ENCODE data around the gene L3MBTL4. TPM values are rescaled to one million over a fixed set of nuclear protein-coding genes. Genes with fewer than 3 reads are reported as not detected.
A peak's percentile ranks its signal among the peaks of the same experiment; 100 is the strongest.

The L3MBTL4 gene
- total RNA-seq, 3 donors from 2014 or later = 7.8 to 23.0 (median 19.7) TPM

GRCh38 chr18:6256521-6256920 lies 158.2 kb downstream of the L3MBTL4 start:
- intact Hi-C loops (cut with DNase I; ENCODE audit: low total_unique reads) = no loop called here
- TF ChIP-seq POLR2AphosphoS5 (IDR thresholded peaks at IDR 0.05) (no peak), POLR2A (IDR thresholded peaks at IDR 0.05) (no peak)
- TF ChIP-seq, protein P1, sequence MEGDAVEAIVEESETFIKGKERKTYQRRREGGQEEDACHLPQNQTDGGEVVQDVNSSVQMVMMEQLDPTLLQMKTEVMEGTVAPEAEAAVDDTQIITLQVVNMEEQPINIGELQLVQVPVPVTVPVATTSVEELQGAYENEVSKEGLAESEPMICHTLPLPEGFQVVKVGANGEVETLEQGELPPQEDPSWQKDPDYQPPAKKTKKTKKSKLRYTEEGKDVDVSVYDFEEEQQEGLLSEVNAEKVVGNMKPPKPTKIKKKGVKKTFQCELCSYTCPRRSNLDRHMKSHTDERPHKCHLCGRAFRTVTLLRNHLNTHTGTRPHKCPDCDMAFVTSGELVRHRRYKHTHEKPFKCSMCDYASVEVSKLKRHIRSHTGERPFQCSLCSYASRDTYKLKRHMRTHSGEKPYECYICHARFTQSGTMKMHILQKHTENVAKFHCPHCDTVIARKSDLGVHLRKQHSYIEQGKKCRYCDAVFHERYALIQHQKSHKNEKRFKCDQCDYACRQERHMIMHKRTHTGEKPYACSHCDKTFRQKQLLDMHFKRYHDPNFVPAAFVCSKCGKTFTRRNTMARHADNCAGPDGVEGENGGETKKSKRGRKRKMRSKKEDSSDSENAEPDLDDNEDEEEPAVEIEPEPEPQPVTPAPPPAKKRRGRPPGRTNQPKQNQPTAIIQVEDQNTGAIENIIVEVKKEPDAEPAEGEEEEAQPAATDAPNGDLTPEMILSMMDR (IDR thresholded peaks at IDR 0.05) = no peak
- H3K36me3 ChIP-seq = no peaks in the 10 kb centered on the region
- no peaks in the 10 kb centered on the region for H3K27me3 ChIP-seq
- H3K9me3 ChIP-seq = peaks cover 4 to 14% of the 10 kb centered on the region in 2 donors
- no peaks in the 10 kb centered on the region for H3K4me1 ChIP-seq
- H3K27ac ChIP-seq = peak overlapping the region; percentile 9 to 36
- DNase-seq (ENCODE audit: low spot score in 2 of 2) = no peak
- H3K4me3 ChIP-seq = peak overlapping the region in 1 of 3 donors; percentile 17

GRCh38 chr18:6255886-6256285 lies 158.8 kb downstream of the L3MBTL4 start:
- H3K27me3 ChIP-seq = no peaks in the 10 kb centered on the region
- intact Hi-C loops (cut with DNase I; ENCODE audit: low total_unique reads) = no loop called here
- TF ChIP-seq, protein P1 (IDR thresholded peaks at IDR 0.05) = no peak
- TF ChIP-seq POLR2A (IDR thresholded peaks at IDR 0.05) (no peak), POLR2AphosphoS5 (IDR thresholded peaks at IDR 0.05) (no peak)
- H3K4me3 ChIP-seq = no peak overlapping the region
- H3K27ac ChIP-seq = no peak overlapping the region
- peaks cover 4 to 14% of the 10 kb centered on the region in 2 donors for H3K9me3 ChIP-seq
- no peak for DNase-seq (ENCODE audit: low spot score in 2 of 2)
- no peaks in the 10 kb centered on the region for H3K4me1 ChIP-seq
- H3K36me3 ChIP-seq = no peaks in the 10 kb centered on the region

- DNase-seq (ENCODE audit: low spot score in 2 of 2) = no peak
- TF ChIP-seq, protein P1 (IDR thresholded peaks at IDR 0.05) = no peak
- TF ChIP-seq POLR2AphosphoS5 (IDR thresholded peaks at IDR 0.05) (no peak), POLR2A (IDR thresholded peaks at IDR 0.05) (no peak)
- H3K27ac ChIP-seq = peak overlapping the region; percentile 13 to 42
- intact Hi-C loops (cut with DNase I; ENCODE audit: low total_unique reads) = no loop called here
- H3K9me3 ChIP-seq = peaks cover 4 to 14% of the 10 kb centered on the region in 2 donors
- no peaks in the 10 kb centered on the region for H3K36me3 ChIP-seq
- H3K4me1 ChIP-seq = no peaks in the 10 kb centered on the region
- H3K27me3 ChIP-seq = no peaks in the 10 kb centered on the region
- H3K4me3 ChIP-seq = no peak overlapping the region
Measured at GRCh38 chr18:6255116-6255705, 159.5 kb downstream of the L3MBTL4 start.

DNA sequence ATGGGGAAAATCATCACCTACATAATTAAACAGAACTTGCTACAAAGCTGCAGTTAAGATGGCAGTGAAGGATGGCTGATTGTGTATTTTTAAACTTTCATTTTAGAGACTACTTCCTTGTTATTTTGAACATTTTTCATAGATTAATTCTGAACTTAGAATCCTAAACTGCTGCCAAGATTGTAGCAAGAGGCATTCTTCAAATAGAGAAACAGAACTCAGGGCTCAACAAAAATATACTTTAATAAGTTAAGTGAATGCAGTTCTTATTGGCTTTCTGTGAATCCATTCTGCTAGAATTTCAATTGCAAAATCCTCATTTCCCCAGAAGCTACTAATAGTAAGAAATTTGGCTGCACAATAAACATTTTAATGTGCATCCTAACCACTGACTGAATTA lies 160.3 kb downstream of the L3MBTL4 start:
- Histone ChIP-seq H3K9me3 (peaks cover 4 to 12% of the 10 kb centered on the region in 2 donors), H3K4me1 (no peaks in the 10 kb centered on the region), H3K27me3 (no peaks in the 10 kb centered on the region), H3K36me3 (no peaks in the 10 kb centered on the region), H3K4me3 (no peak overlapping the region), H3K27ac (no peak overlapping the region)
- TF ChIP-seq, protein P1 (IDR thresholded peaks at IDR 0.05) = no peak
- TF ChIP-seq POLR2AphosphoS5 (IDR thresholded peaks at IDR 0.05) (no peak), POLR2A (IDR thresholded peaks at IDR 0.05) (no peak)
- no peak for DNase-seq (ENCODE audit: low spot score in 2 of 2)
- intact Hi-C loops (cut with DNase I; ENCODE audit: low total_unique reads) = loop anchor here (5.0 kb wide), 1 partner anchor 102 kb away; no protein-coding TSS in a partner anchor

GRCh38 chr18:6251084-6251483 lies 163.6 kb downstream of the L3MBTL4 start:
- H3K27ac ChIP-seq = no peak overlapping the region
- no peaks in the 10 kb centered on the region for H3K27me3 ChIP-seq
- H3K4me1 ChIP-seq = no peaks in the 10 kb centered on the region
- DNase-seq (ENCODE audit: low spot score in 2 of 2) = no peak
- intact Hi-C loops (cut with DNase I; ENCODE audit: low total_unique reads) = loop anchor here (5.0 kb wide), 1 partner anchor 99 kb away; no protein-coding TSS in a partner anchor
- TF ChIP-seq, protein P1 (IDR thresholded peaks at IDR 0.05) = no peak
- TF ChIP-seq POLR2A (IDR thresholded peaks at IDR 0.05) = no peak
- no peak for TF ChIP-seq POLR2AphosphoS5 (IDR thresholded peaks at IDR 0.05)
- peaks cover 0 to 3% of the 10 kb centered on the region in 2 donors for H3K9me3 ChIP-seq
- no peaks in the 10 kb centered on the region for H3K36me3 ChIP-seq
- H3K4me3 ChIP-seq = no peak overlapping the region
